H4 (cell line): ENCODE results near the gene KLHL26. TPM values are rescaled to one million over a fixed set of nuclear protein-coding genes. Genes with fewer than 3 reads are reported as not detected.

Experiments
- DNase-seq: peaks from one replicate; pipeline ENCODE4 v3.0.0-alpha.2; 2015; ENCODE audit warnings: low spot score
- total RNA-seq: library from RNA; depleted of rRNA; stranded (reverse); fragments of >200 nt; shearing (Covaris generic); gene quantifications from 2 replicates; pipeline ENCODE4 v1.2.3, GENCODE V29; 2014

KLHL26 gene
- total RNA-seq, 1 experiment from 2014 or later, result 2.3 TPM

- DNase-seq, result no peak
Observed at GRCh38 chr19:18601875-18602274, 35.0 kb upstream of the KLHL26 start.

- no peak for DNase-seq
Observed at GRCh38 chr19:18603255-18603957, 33.4 kb upstream of the KLHL26 start.

- DNase-seq, result no peak
Observed at GRCh38 chr19:18603958-18604819, 32.6 kb upstream of the KLHL26 start.

GRCh38 chr19:18604820-18605159 is 32.0 kb upstream of the KLHL26 start:
- DNase-seq, result no peak

GRCh38 chr19:18605196-18605545 is 31.7 kb upstream of the KLHL26 start:
- no peak for DNase-seq

- no peak for DNase-seq
Observed at GRCh38 chr19:18605546-18606280, 31.1 kb upstream of the KLHL26 start.

- DNase-seq, result no peak
Observed at GRCh38 chr19:18606281-18607225, 30.3 kb upstream of the KLHL26 start, which contains the start of gene CRLF1. Gene CRLF1, minus strand, starts transcription at chr19:18606799. Its CDS starts 143 bp downstream, at chr19:18606656.

- DNase-seq, result no peak
Observed at GRCh38 chr19:18607226-18608101, 29.4 kb upstream of the KLHL26 start.

- no peak for DNase-seq
Observed at GRCh38 chr19:18608102-18608804, 28.6 kb upstream of the KLHL26 start.

GRCh38 chr19:18608805-18609716 is 27.8 kb upstream of the KLHL26 start:
- no peak for DNase-seq

GRCh38 chr19:18609717-18610051 is 27.1 kb upstream of the KLHL26 start:
- DNase-seq, result no peak

GRCh38 chr19:18610245-18610555 is 26.6 kb upstream of the KLHL26 start:
- no peak for DNase-seq

GRCh38 chr19:18610556-18611326 is 26.1 kb upstream of the KLHL26 start:
- DNase-seq, result no peak

GRCh38 chr19:18611327-18612050 is 25.3 kb upstream of the KLHL26 start:
- no peak for DNase-seq

GRCh38 chr19:18612051-18612771 is 24.6 kb upstream of the KLHL26 start:
- no peak for DNase-seq

GRCh38 chr19:18612772-18613588 is 23.8 kb upstream of the KLHL26 start, which contains the start of gene TMEM59L:
Gene TMEM59L, plus strand, starts transcription at chr19:18612870. Its CDS starts 89 bp downstream, at chr19:18612959.
- no peak for DNase-seq
